K562 (cell line): ENCODE results near the gene TUBD1.

Experiments used
- CEBPB ChIP-seq: fragments of 450-650 bp; IDR thresholded peaks from 2 replicates; pipeline ENCODE4 v1.6.1; 2016; ENCODE audit warnings: missing genetic modification characterization, missing compliant biosample characterization
- CHD1 ChIP-seq: fragments of 200-600 bp; sonication (generic); IDR thresholded peaks from one replicate; pipeline ENCODE4 v1.6.1; 2012; ENCODE audit warnings: mild to moderate bottlenecking, moderate library complexity, low read length, inconsistent platforms
- CHD4 ChIP-seq: fragments of 200-600 bp; sonication (generic); IDR thresholded peaks from 3 replicates; pipeline ENCODE4 v1.6.1; 2012; ENCODE audit warnings: low read depth, mild to moderate bottlenecking, mixed read lengths, low read length, inconsistent platforms; ENCODE audit not compliant: insufficient read depth, insufficient replicate concordance, poor library complexity, severe bottlenecking
- CTCF ChIP-seq, 3 experiments: IDR thresholded peaks in 2 of 3; conservative IDR thresholded peaks in 1 of 3; 2 replicates each; pipeline ENCODE4 v1.5.1; 2011 to 2012; ENCODE audit warnings: low read length in 3 of 3, mild to moderate bottlenecking in 3 of 3, control low read depth in 2 of 3, improper control_type of control experiment in 1 of 3, inconsistent platforms in 1 of 3, low read depth in 1 of 3, mixed read lengths in 1 of 3, moderate library complexity in 1 of 3; ENCODE audit not compliant: insufficient read depth in 2 of 3
- E2F6 ChIP-seq, 2 experiments: IDR thresholded peaks; 2 replicates each; pipeline ENCODE4 v1.6.1; 2011; ENCODE audit warnings: borderline replicate concordance in 1 of 2, control low read depth in 1 of 2, low read depth in 1 of 2, low read length in 1 of 2, mild to moderate bottlenecking in 1 of 2, mixed read lengths in 1 of 2, moderate library complexity in 1 of 2; ENCODE audit not compliant: insufficient read depth in 1 of 2, insufficient read length in 1 of 2, poor library complexity in 1 of 2, severe bottlenecking in 1 of 2; ENCODE audit errors: extremely low read depth in 1 of 2
- ESRRA ChIP-seq: fragments of 450-650 bp; IDR thresholded peaks from 2 replicates; pipeline ENCODE4 v1.6.1; 2014; ENCODE audit warnings: low read depth, mild to moderate bottlenecking, moderate library complexity, borderline replicate concordance
- GABPA ChIP-seq: fragments of 200-800 bp; sonication (Bioruptor generic); conservative IDR thresholded peaks from 2 replicates; pipeline ENCODE4 v1.6.1; 2016; ENCODE audit warnings: low read depth, missing genetic modification characterization, missing compliant biosample characterization
- POLR2A ChIP-seq: fragments of 450-650 bp; conservative IDR thresholded peaks from 2 replicates; pipeline ENCODE4 v1.6.1; 2016
- SMC3 ChIP-seq: conservative IDR thresholded peaks from 2 replicates; pipeline ENCODE4 v1.6.1; 2011; ENCODE audit warnings: low read depth, low read length, improper control_type of control experiment; ENCODE audit not compliant: insufficient read depth
- USF1 ChIP-seq: sonication (generic); formaldehyde crosslinking; IDR thresholded peaks from 2 replicates; pipeline ENCODE4 v1.9.0; 2022; ENCODE audit warnings: mild to moderate bottlenecking, missing genetic modification reagents
- ZBTB17 ChIP-seq: fragments of 450-650 bp; formaldehyde crosslinking; IDR thresholded peaks from 2 replicates; pipeline ENCODE4 v1.4.0; 2020; ENCODE audit warnings: mild to moderate bottlenecking
- ZNF263 ChIP-seq: sonication (generic); formaldehyde crosslinking; IDR thresholded peaks from 2 replicates; pipeline ENCODE4 v1.8.0; 2022; ENCODE audit warnings: mild to moderate bottlenecking, missing genetic modification reagents, borderline replicate concordance
- ZNF282 ChIP-seq: sonication (generic); formaldehyde crosslinking; IDR thresholded peaks from 2 replicates; pipeline ENCODE4 v1.8.1; 2023; ENCODE audit warnings: missing genetic modification reagents
- ZNF780A ChIP-seq: fragments of 250-450 bp; sonication (Bioruptor Pico); IDR thresholded peaks from 2 replicates; pipeline ENCODE4 v1.5.0; 2021; ENCODE audit warnings: mild to moderate bottlenecking

GRCh38 chr17:59814685-59815084, 78.1 kb downstream of the TUBD1 start:
- TF ChIP-seq GABPA (tag) = no peak
- TF ChIP-seq E2F6 (IDR thresholded peaks at IDR 0.05; ENCODE audit: borderline replicate concordance in 1 of 2, extremely low read depth in 1 of 2, insufficient read depth in 1 of 2, insufficient read length in 1 of 2, low read depth in 1 of 2, low read length in 1 of 2, poor library complexity in 1 of 2, severe bottlenecking in 1 of 2) = no peak
- TF ChIP-seq POLR2A = no peak
- no peak for TF ChIP-seq ZNF282
- no peak for TF ChIP-seq ZNF263 (CRISPR knock-in tag)
- no peak for TF ChIP-seq USF1 (CRISPR knock-in tag)
- TF ChIP-seq ESRRA = no peak
- no peak for TF ChIP-seq ZNF780A
- TF ChIP-seq ZBTB17 = no peak
- TF ChIP-seq CEBPB = no peak
- TF ChIP-seq CHD4 = no peak
- no peak for TF ChIP-seq CHD1
- no peak for TF ChIP-seq CTCF (IDR thresholded peaks at IDR 0.05 in 2 of 3, conservative IDR thresholded peaks at IDR 0.05 in 1 of 3; ENCODE audit: insufficient read depth in 2 of 3, low read depth in 1 of 3, low read length in 3 of 3)
- no peak for TF ChIP-seq SMC3
